ENCODE measurements around the gene FCHSD2.

Gene FCHSD2

GRCh38 chr11:73113426-73113825 lies 28.7 kb downstream of the FCHSD2 start:
- in situ Hi-C loops (cut with HindIII; ENCODE audit: low sequenced_read_pairs) = no loop called here
- H3K4me3 ChIP-seq (ENCODE audit: low read depth, low read length) = no peak overlapping the region
- no peak for DNase-seq (ENCODE audit: low read depth)
- no peak for TF ChIP-seq CTCF (IDR thresholded peaks at IDR 0.05; ENCODE audit: low read depth, low read length, missing control alignments)

- no peak for TF ChIP-seq CTCF (IDR thresholded peaks at IDR 0.05; ENCODE audit: low read depth, low read length, missing control alignments)
- DNase-seq (ENCODE audit: low read depth) = no peak
- H3K4me3 ChIP-seq (ENCODE audit: low read depth, low read length) = no peak overlapping the region
- in situ Hi-C loops (cut with HindIII; ENCODE audit: low sequenced_read_pairs) = no loop called here
Observed at GRCh38 chr11:73107597-73107996, 34.5 kb downstream of the FCHSD2 start.

- no peak for DNase-seq (ENCODE audit: low read depth)
- TF ChIP-seq CTCF (IDR thresholded peaks at IDR 0.05; ENCODE audit: low read depth, low read length, missing control alignments) = no peak
- in situ Hi-C loops (cut with HindIII; ENCODE audit: low sequenced_read_pairs) = no loop called here
- no peak overlapping the region for H3K4me3 ChIP-seq (ENCODE audit: low read depth, low read length)
Observed at GRCh38 chr11:73106347-73106746, 35.8 kb downstream of the FCHSD2 start.

- in situ Hi-C loops (cut with HindIII; ENCODE audit: low sequenced_read_pairs) = no loop called here
- H3K4me3 ChIP-seq (ENCODE audit: low read depth, low read length) = no peak overlapping the region
- no peak for DNase-seq (ENCODE audit: low read depth)
- TF ChIP-seq CTCF (IDR thresholded peaks at IDR 0.05; ENCODE audit: low read depth, low read length, missing control alignments) = no peak
Observed at GRCh38 chr11:73100578-73100977, 41.5 kb downstream of the FCHSD2 start.

- no peak overlapping the region for H3K4me3 ChIP-seq (ENCODE audit: low read depth, low read length)
- in situ Hi-C loops (cut with HindIII; ENCODE audit: low sequenced_read_pairs) = no loop called here
- no peak for TF ChIP-seq CTCF (IDR thresholded peaks at IDR 0.05; ENCODE audit: low read depth, low read length, missing control alignments)
- DNase-seq (ENCODE audit: low read depth) = no peak
Observed at GRCh38 chr11:73099512-73100266, 42.4 kb downstream of the FCHSD2 start.

GRCh38 chr11:73095613-73096012 lies 46.5 kb downstream of the FCHSD2 start:
- no peak for DNase-seq (ENCODE audit: low read depth)
- in situ Hi-C loops (cut with HindIII; ENCODE audit: low sequenced_read_pairs) = no loop called here
- TF ChIP-seq CTCF (IDR thresholded peaks at IDR 0.05; ENCODE audit: low read depth, low read length, missing control alignments) = no peak
- H3K4me3 ChIP-seq (ENCODE audit: low read depth, low read length) = no peak overlapping the region

All from astrocyte of the cerebellum (primary cell).